Hypothalamus (tissue), 51 donors: ENCODE data around the gene ITSN1.
"Not testable (repeated sequence)": the region's sequence is repeated elsewhere in the genome, so short reads cannot be mapped to it uniquely, and the experiment has no call there.

Experiments
- DNase-seq, 51 donors: peaks; one replicate each; lab custom pipeline; 2025; lab: John Stamatoyannopoulos, UW

ITSN1 gene

GRCh38 chr21:33721081-33721480 is 78.8 kb downstream of the ITSN1 start:
- DNase-seq: no peak

- not testable (repeated sequence) for DNase-seq
Observed at GRCh38 chr21:33729139-33729538, 86.8 kb downstream of the ITSN1 start.

GRCh38 chr21:33729641-33730040 is 87.3 kb downstream of the ITSN1 start:
- no peak for DNase-seq

GRCh38 chr21:33731447-33731846 is 89.1 kb downstream of the ITSN1 start:
- no peak for DNase-seq

- no peak for DNase-seq
Observed at GRCh38 chr21:33732038-33732437, 89.7 kb downstream of the ITSN1 start.

- no peak for DNase-seq
Observed at GRCh38 chr21:33733601-33734000, 91.3 kb downstream of the ITSN1 start.

- no peak for DNase-seq
Observed at GRCh38 chr21:33734291-33734690, 92.0 kb downstream of the ITSN1 start.

- no peak for DNase-seq
Observed at GRCh38 chr21:33734818-33735217, 92.5 kb downstream of the ITSN1 start.

GRCh38 chr21:33736569-33736968 is 94.3 kb downstream of the ITSN1 start:
- no peak for DNase-seq

GRCh38 chr21:33739701-33740100 is 97.4 kb downstream of the ITSN1 start:
- no peak for DNase-seq

GRCh38 chr21:33747420-33747819 is 105.1 kb downstream of the ITSN1 start:
- DNase-seq: no peak

GRCh38 chr21:33748903-33749302 is 106.6 kb downstream of the ITSN1 start:
- no peak for DNase-seq

GRCh38 chr21:33750017-33750416 is 107.7 kb downstream of the ITSN1 start:
- peak in 1 of 51 donors; percentile 3 for DNase-seq

- DNase-seq: no peak
Observed at GRCh38 chr21:33751120-33751519, 108.8 kb downstream of the ITSN1 start.

- no peak for DNase-seq
Observed at GRCh38 chr21:33751533-33751932, 109.2 kb downstream of the ITSN1 start.

GRCh38 chr21:33752260-33752659 is 110.0 kb downstream of the ITSN1 start:
- no peak for DNase-seq

- no peak for DNase-seq
Observed at GRCh38 chr21:33753886-33754285, 111.6 kb downstream of the ITSN1 start.

GRCh38 chr21:33754481-33754880 is 112.2 kb downstream of the ITSN1 start:
- peak in 4 of 51 donors; percentile 4 to 16 (median 10) for DNase-seq

GRCh38 chr21:33755354-33755753 is 113.1 kb downstream of the ITSN1 start:
- DNase-seq: no peak

- DNase-seq: no peak
Observed at GRCh38 chr21:33760641-33761440, 118.5 kb downstream of the ITSN1 start.

GRCh38 chr21:33761441-33762036 is 119.2 kb downstream of the ITSN1 start:
- peak in 1 of 51 donors; percentile 4 for DNase-seq
